HepG2 (cell line): ENCODE measurements around the gene SPINDOC. TPM values are rescaled to one million over a fixed set of nuclear protein-coding genes. Genes with fewer than 3 reads are reported as not detected.

Experiments
- ATAC-seq: fragments of 200-7000 bp; cut with Tn5 transposase; 3 replicates; pipeline ENCODE4 v1.9.1; 2020; ENCODE audit warnings: mild to moderate bottlenecking, moderate library complexity
- BruUV-seq: library from RNA; stranded (reverse); fragments of 400-500 nt; replicated peaks from 2 replicates; lab custom pipeline; 2021; lab: Mats Ljungman, UMichigan
- CTCF ChIA-PET: fragments of 300-600 bp; formaldehyde crosslinking; extraction: SDS; loops from one replicate; lab custom pipeline; 2021; ENCODE audit warnings: low total read pairs, inconsistent platforms, low intra/inter-chr PET ratio; lab: Yijun Ruan, JAX
- POLR2A ChIA-PET: fragments of 350-600 bp; sonication (Branson Sonifier 250); formaldehyde crosslinking; loops from one replicate; lab custom pipeline; 2020; ENCODE audit warnings: antibody characterized with exemption, inconsistent platforms; lab: Yijun Ruan, JAX
- DNase-seq: peaks from one replicate; pipeline ENCODE4 v3.0.0-alpha.2; 2015; ENCODE audit warnings: low spot score
- FAIRE-seq: peaks from 3 replicates; lab custom pipeline; 2011; peaks lifted over from hg19 to GRCh38; lab: Jason Lieb, UNC
- H2AFZ ChIP-seq: one replicate; pipeline ENCODE4 v1.6.1; 2011; ENCODE audit warnings: low read length, inconsistent platforms
- H3K27ac ChIP-seq: fragments of 300-600 bp; 3 replicates; pipeline ENCODE4 v1.8.0; 2011; ENCODE audit warnings: mixed run types, mild to moderate bottlenecking, mixed read lengths, low read length, inconsistent platforms; ENCODE audit not compliant: insufficient read depth; ENCODE audit errors: extremely low read length
- H3K27me3 ChIP-seq, 2 experiments: fragments of 200-600 bp in 1 of 2; 2 replicates in 1 of 2; 3 replicates in 1 of 2; pipeline versions ENCODE4 v1.6.0 to v1.8.0; 2011; ENCODE audit warnings: low read length in 2 of 2, mild to moderate bottlenecking in 2 of 2, moderate library complexity in 2 of 2, inconsistent platforms in 1 of 2; ENCODE audit not compliant: insufficient read depth in 2 of 2, control insufficient read depth in 1 of 2
- H3K36me3 ChIP-seq, 2 experiments: fragments of 200-600 bp in 1 of 2; replicated peaks in 1 of 2; 2 replicates in 1 of 2; 3 replicates in 1 of 2; pipeline versions ENCODE4 v1.5.1 to v1.8.0; 2011; ENCODE audit warnings: low read length in 2 of 2, inconsistent platforms in 1 of 2; ENCODE audit not compliant: insufficient read depth in 2 of 2, control insufficient read depth in 1 of 2
- H3K4me1 ChIP-seq: 2 replicates; pipeline ENCODE4 v1.5.1; 2012; ENCODE audit warnings: low read length, inconsistent platforms; ENCODE audit not compliant: insufficient read depth
- H3K4me2 ChIP-seq: 2 replicates; pipeline ENCODE4 v1.6.0; 2011; ENCODE audit warnings: low read depth, low read length, inconsistent platforms
- H3K4me3 ChIP-seq, 3 experiments: fragments of 200-600 bp in 1 of 3; sonication (generic), shearing (Covaris generic) in 1 of 3; replicated peaks in 1 of 3; 2 replicates each; pipeline ENCODE4 v1.5.1; 2011 to 2016; ENCODE audit warnings: low read length in 3 of 3, inconsistent platforms in 2 of 3, low read depth in 2 of 3, mild to moderate bottlenecking in 2 of 3, control low read depth in 1 of 3, mixed read lengths in 1 of 3; ENCODE audit not compliant: insufficient read depth in 1 of 3
- H3K79me2 ChIP-seq: one replicate; pipeline ENCODE4 v1.6.1; 2011; ENCODE audit warnings: low read length, inconsistent platforms; ENCODE audit not compliant: insufficient read depth
- H3K9ac ChIP-seq: 2 replicates; pipeline ENCODE4 v1.6.0; 2011; ENCODE audit warnings: mild to moderate bottlenecking, low read depth, low read length, inconsistent platforms; ENCODE audit not compliant: insufficient read depth
- H3K9me3 ChIP-seq: 2 replicates; pipeline ENCODE4 v1.5.1; 2012; ENCODE audit warnings: mild to moderate bottlenecking, low read length
- H4K20me1 ChIP-seq: 2 replicates; pipeline ENCODE4 v1.6.0; 2011; ENCODE audit warnings: inconsistent platforms, mild to moderate bottlenecking, low read length, moderate library complexity; ENCODE audit not compliant: insufficient read depth
- GABPB1 ChIP-seq: IDR thresholded peaks from 2 replicates; pipeline ENCODE4 v1.6.1; 2016; ENCODE audit warnings: mild to moderate bottlenecking, missing genetic modification reagents, moderate library complexity, missing compliant biosample characterization
- PHF20 ChIP-seq: sonication (generic); formaldehyde crosslinking; IDR thresholded peaks from 2 replicates; pipeline ENCODE4 v1.5.0; 2020; ENCODE audit warnings: mild to moderate bottlenecking, missing genetic modification reagents
- TBL1XR1 ChIP-seq: fragments of 150-350 bp; IDR thresholded peaks from 2 replicates; pipeline ENCODE4 v1.6.1; 2014; ENCODE audit warnings: borderline replicate concordance, low read length; ENCODE audit not compliant: partially characterized antibody
- ZNF883 ChIP-seq: sonication (generic); formaldehyde crosslinking; IDR thresholded peaks from 2 replicates; pipeline ENCODE4 v1.5.1; 2020; ENCODE audit warnings: mild to moderate bottlenecking, missing genetic modification reagents; ENCODE audit errors: not compliant biosample characterization
- WGBS: methylation state at CpG from one replicate; pipeline ENCODE4 v1.1.6; 2017; ENCODE audit warnings: low lambda C conversion rate; 5-methylcytosine and 5-hydroxymethylcytosine counted together
- in situ Hi-C: cut with HindIII; loops from 2 replicates; pipeline ENCODE4 v1.10.0; 2017; ENCODE audit warnings: low pct_unique_long_range_greater_than_20kb; ENCODE audit not compliant: extremely low pct_ligation_motif_present
- intact Hi-C: fragments of 100-400 bp; cut with micrococcal nuclease; formaldehyde crosslinking; loops from one replicate; pipeline ENCODE4 v1.10.0; 2022; ENCODE audit not compliant: unreplicated experiment
- polyA plus RNA-seq, 8 experiments: library from polyadenylated mRNA; depleted of rRNA in 3 of 8; stranded (reverse) in 7 of 8; unstranded in 1 of 8; fragments of >200 nt; fragmentation: Illumina TruSeq in 4 of 8; extraction: Trizol in 4 of 8; gene quantifications; 2 replicates each; pipeline versions ENCODE4 v1.2.1 to v1.2.3, GENCODE V29; 2011 to 2016; ENCODE audit warnings: low read depth in 4 of 8, missing spikeins in 1 of 8, mixed read lengths in 1 of 8; ENCODE audit not compliant: insufficient read depth in 1 of 8
- total RNA-seq, 5 experiments: library from RNA; depleted of rRNA; stranded (reverse); fragments of >200 nt; fragmentation: Illumina TruSeq; extraction: Trizol; gene quantifications; 2 replicates each; pipeline ENCODE4 v1.2.3, GENCODE V29; 2016; ENCODE audit warnings: low read depth in 1 of 5
- TF ChIP-seq, protein P1 (sequence below): IDR thresholded peaks from 2 replicates; pipeline ENCODE4 v1.6.1; 2016; ENCODE audit warnings: missing compliant biosample characterization, missing genetic modification reagents, borderline replicate concordance
- TF ChIP-seq, protein P2 (sequence below): IDR thresholded peaks from 2 replicates; pipeline ENCODE4 v1.4.0; 2020; ENCODE audit warnings: mild to moderate bottlenecking, missing genetic modification reagents
- TF ChIP-seq, protein P3 (sequence below), 2 experiments: fragments of 450-650 bp in 1 of 2; sonication (generic) in 1 of 2; formaldehyde crosslinking in 1 of 2; IDR thresholded peaks; 2 replicates each; pipeline versions ENCODE4 v1.6.1 to v1.8.0; 2016 to 2022; ENCODE audit warnings: antibody characterized with exemption in 1 of 2, mild to moderate bottlenecking in 1 of 2, missing genetic modification reagents in 1 of 2

SPINDOC gene
- total and polyA plus RNA-seq, 2 of the 13 experiments (the other 11 are each of a cell fraction or from before 2014, with no cell fraction given) = 21.4 to 29.9 TPM

DNA sequence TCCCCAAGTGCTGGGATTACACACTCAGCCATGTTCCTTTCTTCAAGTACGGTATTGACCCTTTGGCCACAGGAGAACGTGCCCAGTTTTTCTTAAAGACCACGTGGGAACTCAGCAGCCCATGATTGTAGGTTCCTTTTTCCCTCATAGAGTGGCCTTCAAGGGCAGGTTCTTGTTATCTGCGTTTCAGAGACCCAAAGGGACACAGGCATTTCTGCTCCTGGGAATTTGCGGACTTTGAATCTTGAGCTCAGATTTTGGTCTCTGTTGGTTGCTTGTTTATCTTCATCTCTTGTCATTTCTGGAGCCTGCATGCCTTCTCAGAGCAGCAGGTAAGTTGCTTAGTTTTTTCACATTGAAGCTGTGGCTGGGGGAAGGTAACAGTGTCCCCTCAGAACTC, 37.7 kb downstream of the SPINDOC start:
- Histone ChIP-seq H3K36me3 (peaks cover 0 to 1% of the 10 kb centered on the region in 2 experiments; a peak in 2 of 5 replicates), H3K4me3 (no peak overlapping the region), H3K27ac (peak overlapping the region; percentile 0), H3K4me1 (peaks cover 43% of the 10 kb centered on the region), H3K27me3 (no peaks in the 10 kb centered on the region), H3K9me3 (no peaks in the 10 kb centered on the region), H2AFZ (no peak overlapping the region), H3K4me2 (peak overlapping the region; percentile 31; the same call in 1 of the 2 replicates), H3K9ac (no peak overlapping the region), H4K20me1 (no peaks in the 10 kb centered on the region), H3K79me2 (peaks cover 42% of the 10 kb centered on the region)
- POLR2A ChIA-PET = interaction anchor here (0.5 to 1.6 kb wide), 5 partner anchors 10 to 110 kb away, joined by 3 to 6 read pairs (median 3); partner anchors contain the start of gene MARK2
- CTCF ChIA-PET = no interaction called here
- in situ Hi-C loops = no loop called here
- WGBS = 63% methylated on average over 5 of the region's 5 CpGs
- FAIRE-seq = no peak
- ATAC-seq = no peak
- DNase-seq = no peak
- intact Hi-C loops = no loop called here
- no TSS peak for BruUV-seq
- TF ChIP-seq TBL1XR1 (no peak), PHF20 (CRISPR knock-in tag) (no peak), GABPB1 (CRISPR knock-in tag) (no peak), ZNF883 (no peak)
- TF ChIP-seq, protein P1, sequence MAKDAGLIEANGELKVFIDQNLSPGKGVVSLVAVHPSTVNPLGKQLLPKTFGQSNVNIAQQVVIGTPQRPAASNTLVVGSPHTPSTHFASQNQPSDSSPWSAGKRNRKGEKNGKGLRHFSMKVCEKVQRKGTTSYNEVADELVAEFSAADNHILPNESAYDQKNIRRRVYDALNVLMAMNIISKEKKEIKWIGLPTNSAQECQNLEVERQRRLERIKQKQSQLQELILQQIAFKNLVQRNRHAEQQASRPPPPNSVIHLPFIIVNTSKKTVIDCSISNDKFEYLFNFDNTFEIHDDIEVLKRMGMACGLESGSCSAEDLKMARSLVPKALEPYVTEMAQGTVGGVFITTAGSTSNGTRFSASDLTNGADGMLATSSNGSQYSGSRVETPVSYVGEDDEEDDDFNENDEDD = no peak
- TF ChIP-seq, protein P2, sequence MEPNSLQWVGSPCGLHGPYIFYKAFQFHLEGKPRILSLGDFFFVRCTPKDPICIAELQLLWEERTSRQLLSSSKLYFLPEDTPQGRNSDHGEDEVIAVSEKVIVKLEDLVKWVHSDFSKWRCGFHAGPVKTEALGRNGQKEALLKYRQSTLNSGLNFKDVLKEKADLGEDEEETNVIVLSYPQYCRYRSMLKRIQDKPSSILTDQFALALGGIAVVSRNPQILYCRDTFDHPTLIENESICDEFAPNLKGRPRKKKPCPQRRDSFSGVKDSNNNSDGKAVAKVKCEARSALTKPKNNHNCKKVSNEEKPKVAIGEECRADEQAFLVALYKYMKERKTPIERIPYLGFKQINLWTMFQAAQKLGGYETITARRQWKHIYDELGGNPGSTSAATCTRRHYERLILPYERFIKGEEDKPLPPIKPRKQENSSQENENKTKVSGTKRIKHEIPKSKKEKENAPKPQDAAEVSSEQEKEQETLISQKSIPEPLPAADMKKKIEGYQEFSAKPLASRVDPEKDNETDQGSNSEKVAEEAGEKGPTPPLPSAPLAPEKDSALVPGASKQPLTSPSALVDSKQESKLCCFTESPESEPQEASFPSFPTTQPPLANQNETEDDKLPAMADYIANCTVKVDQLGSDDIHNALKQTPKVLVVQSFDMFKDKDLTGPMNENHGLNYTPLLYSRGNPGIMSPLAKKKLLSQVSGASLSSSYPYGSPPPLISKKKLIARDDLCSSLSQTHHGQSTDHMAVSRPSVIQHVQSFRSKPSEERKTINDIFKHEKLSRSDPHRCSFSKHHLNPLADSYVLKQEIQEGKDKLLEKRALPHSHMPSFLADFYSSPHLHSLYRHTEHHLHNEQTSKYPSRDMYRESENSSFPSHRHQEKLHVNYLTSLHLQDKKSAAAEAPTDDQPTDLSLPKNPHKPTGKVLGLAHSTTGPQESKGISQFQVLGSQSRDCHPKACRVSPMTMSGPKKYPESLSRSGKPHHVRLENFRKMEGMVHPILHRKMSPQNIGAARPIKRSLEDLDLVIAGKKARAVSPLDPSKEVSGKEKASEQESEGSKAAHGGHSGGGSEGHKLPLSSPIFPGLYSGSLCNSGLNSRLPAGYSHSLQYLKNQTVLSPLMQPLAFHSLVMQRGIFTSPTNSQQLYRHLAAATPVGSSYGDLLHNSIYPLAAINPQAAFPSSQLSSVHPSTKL (CRISPR knock-in tag) = 0 out of 2 replicates have a peak, but pooled peaks have one; percentile 17
- TF ChIP-seq, protein P3, sequence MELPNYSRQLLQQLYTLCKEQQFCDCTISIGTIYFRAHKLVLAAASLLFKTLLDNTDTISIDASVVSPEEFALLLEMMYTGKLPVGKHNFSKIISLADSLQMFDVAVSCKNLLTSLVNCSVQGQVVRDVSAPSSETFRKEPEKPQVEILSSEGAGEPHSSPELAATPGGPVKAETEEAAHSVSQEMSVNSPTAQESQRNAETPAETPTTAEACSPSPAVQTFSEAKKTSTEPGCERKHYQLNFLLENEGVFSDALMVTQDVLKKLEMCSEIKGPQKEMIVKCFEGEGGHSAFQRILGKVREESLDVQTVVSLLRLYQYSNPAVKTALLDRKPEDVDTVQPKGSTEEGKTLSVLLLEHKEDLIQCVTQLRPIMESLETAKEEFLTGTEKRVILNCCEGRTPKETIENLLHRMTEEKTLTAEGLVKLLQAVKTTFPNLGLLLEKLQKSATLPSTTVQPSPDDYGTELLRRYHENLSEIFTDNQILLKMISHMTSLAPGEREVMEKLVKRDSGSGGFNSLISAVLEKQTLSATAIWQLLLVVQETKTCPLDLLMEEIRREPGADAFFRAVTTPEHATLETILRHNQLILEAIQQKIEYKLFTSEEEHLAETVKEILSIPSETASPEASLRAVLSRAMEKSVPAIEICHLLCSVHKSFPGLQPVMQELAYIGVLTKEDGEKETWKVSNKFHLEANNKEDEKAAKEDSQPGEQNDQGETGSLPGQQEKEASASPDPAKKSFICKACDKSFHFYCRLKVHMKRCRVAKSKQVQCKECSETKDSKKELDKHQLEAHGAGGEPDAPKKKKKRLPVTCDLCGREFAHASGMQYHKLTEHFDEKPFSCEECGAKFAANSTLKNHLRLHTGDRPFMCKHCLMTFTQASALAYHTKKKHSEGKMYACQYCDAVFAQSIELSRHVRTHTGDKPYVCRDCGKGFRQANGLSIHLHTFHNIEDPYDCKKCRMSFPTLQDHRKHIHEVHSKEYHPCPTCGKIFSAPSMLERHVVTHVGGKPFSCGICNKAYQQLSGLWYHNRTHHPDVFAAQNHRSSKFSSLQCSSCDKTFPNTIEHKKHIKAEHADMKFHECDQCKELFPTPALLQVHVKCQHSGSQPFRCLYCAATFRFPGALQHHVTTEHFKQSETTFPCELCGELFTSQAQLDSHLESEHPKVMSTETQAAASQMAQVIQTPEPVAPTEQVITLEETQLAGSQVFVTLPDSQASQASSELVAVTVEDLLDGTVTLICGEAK (IDR thresholded peaks at IDR 0.05) = no peak
- TF ChIP-seq, protein P3 (CRISPR knock-in tag; IDR thresholded peaks at IDR 0.05) = no peak
